Measurements from ENCODE around the gene TBC1D24. TPM values are rescaled to one million over a fixed set of nuclear protein-coding genes. Genes with fewer than 3 reads are reported as not detected.

Gene TBC1D24
- total and polyA plus RNA-seq, 9 of the 15 experiments (the other 6 are each of a cell fraction or from before 2014, with no cell fraction given), result 1.7 to 22.6 (median 7.2) TPM

DNA sequence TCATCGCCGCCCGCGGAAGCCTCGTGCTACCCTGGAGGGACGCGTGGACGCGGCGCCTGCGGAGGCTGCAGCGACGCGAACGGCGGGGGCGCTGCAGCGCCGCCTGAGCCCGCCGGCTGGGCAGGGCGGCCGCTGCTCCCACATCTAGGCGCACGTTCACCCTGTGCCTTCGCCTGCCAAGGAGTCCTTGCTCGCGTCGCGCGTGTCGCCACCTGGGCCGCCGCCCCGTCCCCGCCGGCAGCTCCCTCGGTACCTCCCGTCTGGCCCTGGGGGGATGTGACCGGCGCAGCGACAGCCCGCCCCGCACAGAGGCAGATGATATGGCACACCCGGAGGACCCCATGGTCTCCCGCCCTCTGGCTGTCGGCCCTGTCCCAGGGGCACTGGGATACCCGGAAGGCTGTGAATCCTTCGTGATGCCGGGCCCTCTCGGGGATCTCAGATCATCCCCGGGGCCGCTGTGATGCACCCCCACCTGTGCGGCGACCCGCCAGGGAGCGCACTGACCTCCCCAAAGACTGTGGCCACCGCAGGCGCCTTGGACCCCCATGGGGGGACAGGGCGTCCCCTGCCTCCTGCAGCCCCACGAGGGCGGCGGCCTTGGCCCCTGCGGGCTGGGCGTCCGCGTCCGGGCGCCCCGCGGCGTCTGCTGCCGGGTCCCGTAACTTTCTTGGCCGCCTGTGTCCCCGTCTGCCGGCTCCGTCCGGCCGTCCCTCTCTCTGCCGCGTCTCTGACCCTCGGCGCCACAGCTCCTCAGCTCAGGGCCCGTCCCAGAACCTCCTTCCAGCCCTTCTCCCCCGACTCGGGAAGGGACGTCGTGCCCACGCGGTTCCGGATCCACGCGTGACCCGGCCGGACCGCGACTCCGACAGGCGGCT is 689 bp upstream of the TBC1D24 start (continued):
- TF ChIP-seq CLOCK (CRISPR knock-in tag; IDR thresholded peaks at IDR 0.05; ENCODE audit: borderline replicate concordance), result no peak
- no peak; the same call in 1 of the 2 replicates for TF ChIP-seq ETV5 (CRISPR knock-in tag; IDR thresholded peaks at IDR 0.05; ENCODE audit: low read depth)
- 0 out of 2 replicates have a peak, but pooled peaks have one; percentile 28 for TF ChIP-seq ZBTB17 (CRISPR knock-in tag; IDR thresholded peaks at IDR 0.05)
- TF ChIP-seq RBM39 (optimal IDR thresholded peaks at IDR 0.05; ENCODE audit: low read depth, low read length), result no peak
- TF ChIP-seq MYC (IDR thresholded peaks at IDR 0.05; ENCODE audit: low read depth, low read length), result peak; percentile 96
- no peak for TF ChIP-seq MYC (CRISPR knock-in tag; IDR thresholded peaks at IDR 0.05; ENCODE audit: borderline replicate concordance, low read depth)
- TF ChIP-seq E2F3 (CRISPR knock-in tag; IDR thresholded peaks at IDR 0.05), result peak; percentile 63
- peak; percentile 54; the same call in 1 of the 2 replicates for TF ChIP-seq EP400 (IDR thresholded peaks at IDR 0.05)
- no peak for TF ChIP-seq GTF2A2 (tag; IDR thresholded peaks at IDR 0.05)
- TF ChIP-seq, protein P1, sequence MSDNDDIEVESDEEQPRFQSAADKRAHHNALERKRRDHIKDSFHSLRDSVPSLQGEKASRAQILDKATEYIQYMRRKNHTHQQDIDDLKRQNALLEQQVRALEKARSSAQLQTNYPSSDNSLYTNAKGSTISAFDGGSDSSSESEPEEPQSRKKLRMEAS (CRISPR knock-in tag; IDR thresholded peaks at IDR 0.05), result peak; percentile 78
- TF ChIP-seq MCM2 (IDR thresholded peaks at IDR 0.05; ENCODE audit: low read depth), result no peak
- no peak for TF ChIP-seq TRIM28 (IDR thresholded peaks at IDR 0.05)
- TF ChIP-seq NKRF (IDR thresholded peaks at IDR 0.05; ENCODE audit: borderline replicate concordance), result 0 out of 2 replicates have a peak, but pooled peaks have one; percentile 23
- no peak for TF ChIP-seq ZC3H4 (CRISPR knock-in tag; IDR thresholded peaks at IDR 0.05; ENCODE audit: borderline replicate concordance)
- TF ChIP-seq POLR3A (IDR thresholded peaks at IDR 0.05; ENCODE audit: borderline replicate concordance, extremely low read depth, insufficient read depth, insufficient read length), result no peak
- TF ChIP-seq PCBP1 (IDR thresholded peaks at IDR 0.05; ENCODE audit: low read depth, low read length, poor library complexity, severe bottlenecking), result peak; percentile 37
- TF ChIP-seq TBL1XR1 (IDR thresholded peaks at IDR 0.05; ENCODE audit: low read length in 2 of 2), result no peak
- peak; percentile 71; the same call in 1 of the 2 replicates for TF ChIP-seq ZNF592 (IDR thresholded peaks at IDR 0.05)
